ENCODE results near the gene ATP13A5.

The ATP13A5 gene

GRCh38 chr3:193357291-193357690, 21.3 kb downstream of the ATP13A5 start:
- no peaks in the 10 kb centered on the region for H3K9me3 ChIP-seq
- H3K27me3 ChIP-seq = no peaks in the 10 kb centered on the region
- no peaks in the 10 kb centered on the region for H3K36me3 ChIP-seq
- H3K4me3 ChIP-seq (ENCODE audit: low read depth in 1 of 2, low read length in 1 of 2) = no peak overlapping the region
- H3K27ac ChIP-seq = no peak overlapping the region
- no peaks in the 10 kb centered on the region for H3K4me1 ChIP-seq (ENCODE audit: control insufficient read depth in 1 of 2, insufficient read depth in 1 of 2, low read depth in 1 of 2, low read length in 1 of 2)
- TF ChIP-seq CTCF (IDR thresholded peaks at IDR 0.05) = no peak

DNA sequence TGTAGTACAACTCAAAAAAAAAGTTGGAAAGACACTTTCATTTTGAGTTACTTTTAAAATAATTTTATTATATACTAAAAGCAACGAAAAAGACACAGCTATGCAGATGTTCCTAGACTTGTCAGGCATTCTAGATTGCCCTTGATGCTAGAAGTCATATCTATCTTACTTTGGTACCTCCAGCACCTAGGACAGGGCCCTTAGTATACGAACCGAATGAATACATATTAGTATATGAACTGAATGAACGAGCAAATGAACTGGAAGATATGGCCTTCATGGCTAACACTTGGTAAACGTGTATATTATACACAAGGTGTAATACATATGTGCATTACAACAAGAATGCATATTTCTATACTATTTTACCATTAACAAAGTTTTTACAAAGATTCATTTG, 24.1 kb downstream of the ATP13A5 start:
- H3K9me3 ChIP-seq = no peaks in the 10 kb centered on the region
- no peaks in the 10 kb centered on the region for H3K36me3 ChIP-seq
- no peak overlapping the region for H3K4me3 ChIP-seq (ENCODE audit: low read depth in 1 of 2, low read length in 1 of 2)
- H3K4me1 ChIP-seq (ENCODE audit: control insufficient read depth in 1 of 2, insufficient read depth in 1 of 2, low read depth in 1 of 2, low read length in 1 of 2) = no peaks in the 10 kb centered on the region
- no peak overlapping the region for H3K27ac ChIP-seq
- H3K27me3 ChIP-seq = no peaks in the 10 kb centered on the region
- no peak for TF ChIP-seq CTCF (IDR thresholded peaks at IDR 0.05)

DNA sequence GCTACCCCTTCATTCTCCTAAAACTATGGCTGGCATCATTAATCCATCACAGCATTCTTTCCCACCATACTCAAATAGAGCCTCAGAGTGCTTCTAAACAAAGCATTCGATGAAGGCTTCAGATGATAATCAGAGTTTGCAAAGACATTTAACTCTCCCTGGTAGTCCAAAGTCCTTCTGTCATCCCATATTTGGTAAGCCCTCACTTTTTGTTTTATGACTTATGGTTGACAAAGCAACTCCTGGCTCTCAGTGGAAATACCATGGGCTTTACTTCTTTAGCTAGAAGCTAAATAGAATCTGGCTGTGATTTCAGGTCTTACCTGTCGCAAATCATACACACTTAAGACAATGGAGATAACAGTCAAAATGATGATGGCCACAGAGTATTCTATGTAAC, 27.8 kb downstream of the ATP13A5 start:
- no peaks in the 10 kb centered on the region for H3K9me3 ChIP-seq
- H3K36me3 ChIP-seq = no peaks in the 10 kb centered on the region
- no peaks in the 10 kb centered on the region for H3K4me1 ChIP-seq (ENCODE audit: control insufficient read depth in 1 of 2, insufficient read depth in 1 of 2, low read depth in 1 of 2, low read length in 1 of 2)
- no peak overlapping the region for H3K4me3 ChIP-seq (ENCODE audit: low read depth in 1 of 2, low read length in 1 of 2)
- no peak for TF ChIP-seq CTCF (IDR thresholded peaks at IDR 0.05)
- H3K27me3 ChIP-seq = no peaks in the 10 kb centered on the region
- H3K27ac ChIP-seq = no peak overlapping the region

DNA sequence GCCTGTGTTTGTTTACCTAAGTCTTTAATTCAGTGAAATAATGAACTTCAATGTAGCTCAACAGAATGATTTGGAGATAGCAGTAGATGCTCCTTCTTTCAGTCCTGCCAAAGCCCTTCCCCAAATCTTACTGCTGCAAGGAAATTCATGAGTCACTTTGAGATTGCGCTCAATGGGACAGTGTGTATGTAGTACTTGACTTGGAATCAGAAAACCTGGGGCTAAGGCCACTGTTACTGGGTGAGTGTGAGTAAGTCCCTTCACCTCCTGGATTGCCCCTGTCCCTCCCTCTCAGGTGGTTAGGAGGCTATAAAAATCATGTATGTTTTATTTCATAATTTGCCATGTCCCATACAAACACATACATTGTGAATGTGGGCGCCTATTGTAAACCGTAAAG, 29.9 kb downstream of the ATP13A5 start:
- no peak for TF ChIP-seq CTCF (IDR thresholded peaks at IDR 0.05)
- H3K36me3 ChIP-seq = no peaks in the 10 kb centered on the region
- H3K27ac ChIP-seq = no peak overlapping the region
- H3K27me3 ChIP-seq = no peaks in the 10 kb centered on the region
- no peaks in the 10 kb centered on the region for H3K9me3 ChIP-seq
- H3K4me1 ChIP-seq (ENCODE audit: control insufficient read depth in 1 of 2, insufficient read depth in 1 of 2, low read depth in 1 of 2, low read length in 1 of 2) = no peaks in the 10 kb centered on the region
- no peak overlapping the region for H3K4me3 ChIP-seq (ENCODE audit: low read depth in 1 of 2, low read length in 1 of 2)

DNA sequence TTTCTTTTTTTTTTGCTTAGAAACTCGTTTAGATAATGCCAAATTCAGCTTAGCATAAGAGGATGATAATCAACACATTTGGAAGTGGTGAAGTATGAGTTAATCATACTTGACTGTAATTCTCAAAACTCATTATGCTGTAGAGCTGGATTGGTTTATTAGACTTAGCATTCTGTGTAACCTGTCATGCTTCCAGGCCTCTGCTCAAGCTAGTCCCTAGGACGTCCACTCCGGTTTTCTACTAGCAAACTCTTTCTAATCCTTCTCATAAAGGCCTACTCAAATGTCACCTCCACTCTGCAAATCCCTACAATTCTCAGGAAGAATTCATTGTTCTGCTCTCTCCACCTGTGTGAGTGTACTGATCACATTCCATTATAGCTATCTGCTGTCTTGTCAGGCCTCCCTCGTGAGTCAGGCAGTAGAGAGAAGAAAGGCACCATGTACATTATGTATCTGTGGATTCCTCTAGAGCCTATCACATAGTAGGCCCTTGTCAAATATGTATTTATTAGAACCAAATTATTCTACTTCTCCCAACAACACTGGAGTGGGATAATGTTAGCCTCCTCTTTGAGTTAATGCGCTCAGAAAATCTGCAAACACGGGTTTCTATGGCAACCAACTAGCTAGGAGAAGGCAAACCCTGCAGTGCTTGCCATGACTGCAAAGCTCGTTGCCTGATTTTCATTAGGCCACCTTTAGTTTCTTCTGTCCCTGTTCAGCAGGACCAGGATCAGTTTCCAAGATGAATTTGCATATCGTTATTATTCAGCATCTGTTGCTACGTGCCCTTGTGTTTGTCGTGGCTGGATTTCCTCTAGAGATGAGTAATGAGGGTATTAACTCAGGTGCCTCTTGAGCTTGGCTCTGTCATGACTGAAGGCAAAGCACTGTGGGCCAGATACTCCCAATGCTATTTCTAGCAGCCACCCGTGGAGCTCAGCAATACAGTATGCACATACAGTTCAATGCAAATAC, 30.7 kb downstream of the ATP13A5 start:
- H3K36me3 ChIP-seq = no peaks in the 10 kb centered on the region
- TF ChIP-seq CTCF (IDR thresholded peaks at IDR 0.05) = no peak

More for the DNA sequence above, 30.7 kb downstream of the ATP13A5 start:
- Histone ChIP-seq H3K4me3 (ENCODE audit: low read depth in 1 of 2, low read length in 1 of 2) (no peak overlapping the region), H3K4me1 (ENCODE audit: control insufficient read depth in 1 of 2, insufficient read depth in 1 of 2, low read depth in 1 of 2, low read length in 1 of 2) (no peaks in the 10 kb centered on the region), H3K9me3 (no peaks in the 10 kb centered on the region), H3K27ac (no peak overlapping the region), H3K27me3 (no peaks in the 10 kb centered on the region)

Data from neutrophil (primary cell).